ENCODE data around the gene DNA2.

- TF ChIP-seq EZH2 (IDR thresholded peaks at IDR 0.05; ENCODE audit: low read length, missing control alignments) (no peak), CTCF (conservative IDR thresholded peaks at IDR 0.05 in 1 of 2, IDR thresholded peaks at IDR 0.05 in 1 of 2; ENCODE audit: low read depth in 1 of 2, low read length in 2 of 2) (no peak)
Measured at GRCh38 chr10:68424454-68425014, 47.2 kb downstream of the DNA2 start.

All from fibroblast of lung (primary cell).